ENCODE measurements around the gene MYNN.

MYNN gene

GRCh38 chr3:169818316-169818715 is 45.1 kb downstream of the MYNN start:
- Histone ChIP-seq H3K36me3 (ENCODE audit: insufficient read depth, low read length) (no peaks in the 10 kb centered on the region; the same call in 1 of the 2 replicates), H3K4me1 (ENCODE audit: insufficient read depth, low read length, severe bottlenecking) (peaks cover 13% of the 10 kb centered on the region), H2AFZ (ENCODE audit: low read length) (no peak overlapping the region), H3K9ac (ENCODE audit: low read length) (no peak overlapping the region), H4K20me1 (ENCODE audit: insufficient read depth, low read length) (no peaks in the 10 kb centered on the region), H3F3A (ENCODE audit: insufficient read depth, low read length) (no peaks in the 10 kb centered on the region), H3K79me2 (ENCODE audit: insufficient read depth, low read length) (no peaks in the 10 kb centered on the region), H3K9me3 (ENCODE audit: low read length) (peaks cover 8% of the 10 kb centered on the region), H3K9me2 (ENCODE audit: low read depth, low read length) (no peaks in the 10 kb centered on the region), H3K4me3 (ENCODE audit: low read depth, low read length, poor library complexity, severe bottlenecking) (no peak overlapping the region), H3K4me2 (ENCODE audit: low read length) (no peak overlapping the region), H3K27me3 (ENCODE audit: insufficient read depth, low read length) (peaks cover 6% of the 10 kb centered on the region; the same call in 1 of the 2 replicates), H3K27ac (ENCODE audit: low read depth, low read length, poor library complexity, severe bottlenecking) (no peak overlapping the region)
- TF ChIP-seq CTCF (IDR thresholded peaks at IDR 0.05; ENCODE audit: low read length) (no peak), EZH2 (IDR thresholded peaks at IDR 0.05; ENCODE audit: borderline replicate concordance, low read length) (no peak)

DNA sequence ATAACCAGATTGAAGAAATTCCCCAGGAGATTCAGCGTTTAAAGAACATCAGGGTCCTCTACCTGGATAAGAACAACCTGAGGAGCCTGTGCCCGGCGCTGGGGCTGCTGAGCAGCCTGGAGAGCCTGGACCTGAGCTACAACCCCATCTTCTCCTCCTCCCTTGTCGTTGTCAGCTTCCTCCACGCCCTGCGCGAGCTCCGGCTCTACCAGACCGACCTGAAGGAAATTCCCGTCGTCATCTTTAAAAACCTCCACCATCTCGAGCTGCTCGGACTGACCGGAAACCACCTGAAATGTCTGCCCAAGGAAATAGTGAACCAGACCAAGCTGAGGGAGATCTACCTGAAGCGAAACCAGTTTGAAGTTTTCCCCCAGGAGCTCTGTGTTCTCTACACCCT is 48.9 kb downstream of the MYNN start:
- H3K27me3 ChIP-seq (ENCODE audit: insufficient read depth, low read length) = no peaks in the 10 kb centered on the region; the same call in 1 of the 2 replicates
- no peak overlapping the region for H2AFZ ChIP-seq (ENCODE audit: low read length)
- H3K9ac ChIP-seq (ENCODE audit: low read length) = no peak overlapping the region
- no peak overlapping the region for H3K4me2 ChIP-seq (ENCODE audit: low read length)
- no peaks in the 10 kb centered on the region for H3K9me2 ChIP-seq (ENCODE audit: low read depth, low read length)
- H3K4me3 ChIP-seq (ENCODE audit: low read depth, low read length, poor library complexity, severe bottlenecking) = no peak overlapping the region
- H4K20me1 ChIP-seq (ENCODE audit: insufficient read depth, low read length) = no peaks in the 10 kb centered on the region
- no peak overlapping the region for H3K27ac ChIP-seq (ENCODE audit: low read depth, low read length, poor library complexity, severe bottlenecking)
- no peaks in the 10 kb centered on the region for H3F3A ChIP-seq (ENCODE audit: insufficient read depth, low read length)
- TF ChIP-seq CTCF (IDR thresholded peaks at IDR 0.05; ENCODE audit: low read length) (no peak), EZH2 (IDR thresholded peaks at IDR 0.05; ENCODE audit: borderline replicate concordance, low read length) (no peak)
- no peaks in the 10 kb centered on the region for H3K9me3 ChIP-seq (ENCODE audit: low read length)
- H3K36me3 ChIP-seq (ENCODE audit: insufficient read depth, low read length) = no peaks in the 10 kb centered on the region
- H3K4me1 ChIP-seq (ENCODE audit: insufficient read depth, low read length, severe bottlenecking) = no peaks in the 10 kb centered on the region
- no peaks in the 10 kb centered on the region for H3K79me2 ChIP-seq (ENCODE audit: insufficient read depth, low read length)

DNA sequence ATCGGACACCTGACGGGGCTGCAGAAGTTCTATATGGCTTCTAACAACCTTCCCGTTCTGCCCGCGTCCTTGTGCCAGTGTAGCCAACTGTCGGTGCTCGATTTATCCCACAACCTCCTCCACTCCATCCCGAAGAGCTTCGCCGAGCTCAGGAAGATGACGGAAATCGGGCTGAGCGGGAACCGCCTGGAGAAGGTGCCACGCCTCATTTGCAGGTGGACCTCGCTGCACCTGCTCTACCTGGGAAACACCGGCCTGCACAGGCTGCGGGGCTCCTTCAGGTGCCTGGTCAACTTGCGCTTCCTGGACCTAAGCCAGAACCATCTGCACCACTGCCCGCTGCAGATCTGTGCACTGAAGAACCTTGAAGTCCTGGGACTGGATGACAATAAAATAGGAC is 49.3 kb downstream of the MYNN start:
- Histone ChIP-seq H3K36me3 (ENCODE audit: insufficient read depth, low read length) (no peaks in the 10 kb centered on the region), H3K9me2 (ENCODE audit: low read depth, low read length) (no peaks in the 10 kb centered on the region), H4K20me1 (ENCODE audit: insufficient read depth, low read length) (no peaks in the 10 kb centered on the region), H3K9ac (ENCODE audit: low read length) (no peak overlapping the region), H2AFZ (ENCODE audit: low read length) (no peak overlapping the region), H3K4me3 (ENCODE audit: low read depth, low read length, poor library complexity, severe bottlenecking) (no peak overlapping the region), H3F3A (ENCODE audit: insufficient read depth, low read length) (no peaks in the 10 kb centered on the region), H3K4me1 (ENCODE audit: insufficient read depth, low read length, severe bottlenecking) (no peaks in the 10 kb centered on the region), H3K27me3 (ENCODE audit: insufficient read depth, low read length) (no peaks in the 10 kb centered on the region; the same call in 1 of the 2 replicates), H3K27ac (ENCODE audit: low read depth, low read length, poor library complexity, severe bottlenecking) (no peak overlapping the region), H3K79me2 (ENCODE audit: insufficient read depth, low read length) (no peaks in the 10 kb centered on the region), H3K9me3 (ENCODE audit: low read length) (no peaks in the 10 kb centered on the region), H3K4me2 (ENCODE audit: low read length) (no peak overlapping the region)
- TF ChIP-seq CTCF (IDR thresholded peaks at IDR 0.05; ENCODE audit: low read length) (no peak), EZH2 (IDR thresholded peaks at IDR 0.05; ENCODE audit: borderline replicate concordance, low read length) (no peak)
